ENCODE data around the gene PLCH1. TPM values are rescaled to one million over a fixed set of nuclear protein-coding genes. Genes with fewer than 3 reads are reported as not detected.

Gene PLCH1
- total RNA-seq, 1 experiment from 2014 or later: 8.9 TPM

DNA sequence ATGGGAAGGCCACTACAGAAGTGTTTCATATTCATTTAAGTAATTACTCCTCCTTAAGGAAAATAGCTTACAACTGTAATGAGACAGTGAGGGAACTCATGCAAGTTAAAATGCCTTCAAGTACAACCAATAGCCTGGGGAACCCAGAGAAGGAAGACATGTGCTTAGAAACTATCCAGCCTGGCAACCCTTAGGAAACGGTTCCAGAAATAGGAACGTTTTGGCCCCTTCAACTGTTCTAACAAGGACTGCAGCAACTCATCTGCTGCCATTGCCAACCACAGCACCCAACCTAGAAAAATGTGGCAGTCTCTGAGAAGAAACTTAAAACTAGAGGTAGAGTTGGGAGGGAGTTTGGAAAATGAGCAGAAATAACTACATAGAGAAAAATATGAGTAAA lies 303.8 kb downstream of the PLCH1 start (continued):
- TF ChIP-seq ZNF671 (CRISPR knock-in tag; IDR thresholded peaks at IDR 0.05) (no peak), EMX1 (CRISPR knock-in tag; IDR thresholded peaks at IDR 0.05) (no peak)

DNA sequence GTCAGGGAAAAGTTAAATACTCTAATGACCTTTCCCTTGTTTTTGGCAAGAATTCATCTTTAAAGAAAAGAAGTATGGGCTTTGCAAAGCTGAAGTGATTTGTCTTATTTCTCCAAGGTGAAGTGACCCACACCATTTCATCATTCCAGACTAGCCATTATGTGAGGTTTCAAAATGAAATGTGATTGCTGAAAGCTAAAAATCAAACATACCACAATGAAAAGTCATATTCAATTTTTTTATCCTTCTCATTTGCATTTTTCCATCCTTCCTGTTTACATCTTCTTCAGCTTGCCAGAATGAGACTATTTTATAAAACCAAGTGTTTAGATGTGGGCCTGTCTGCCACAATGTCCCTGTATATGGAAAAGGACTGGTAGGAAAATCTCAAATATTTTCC lies 309.1 kb downstream of the PLCH1 start:
- ATAC-seq (no peak), DNase-seq (ENCODE audit: low spot score) (no peak)
- peaks cover 3% of the 10 kb centered on the region; the same call in 1 of the 2 replicates for H3K9me3 Mint-ChIP-seq
- H3K36me3 Mint-ChIP-seq: no peaks in the 10 kb centered on the region
- H3K27me3 Mint-ChIP-seq (ENCODE audit: low read depth): no peaks in the 10 kb centered on the region; the same call in 1 of the 2 replicates
- CTCF ChIA-PET: no interaction called here
- H3K27ac Mint-ChIP-seq: no peak overlapping the region
- H3K4me1 Mint-ChIP-seq: peaks cover 9% of the 10 kb centered on the region
- H3K4me3 Mint-ChIP-seq: no peak overlapping the region
- TF ChIP-seq, protein P1, sequence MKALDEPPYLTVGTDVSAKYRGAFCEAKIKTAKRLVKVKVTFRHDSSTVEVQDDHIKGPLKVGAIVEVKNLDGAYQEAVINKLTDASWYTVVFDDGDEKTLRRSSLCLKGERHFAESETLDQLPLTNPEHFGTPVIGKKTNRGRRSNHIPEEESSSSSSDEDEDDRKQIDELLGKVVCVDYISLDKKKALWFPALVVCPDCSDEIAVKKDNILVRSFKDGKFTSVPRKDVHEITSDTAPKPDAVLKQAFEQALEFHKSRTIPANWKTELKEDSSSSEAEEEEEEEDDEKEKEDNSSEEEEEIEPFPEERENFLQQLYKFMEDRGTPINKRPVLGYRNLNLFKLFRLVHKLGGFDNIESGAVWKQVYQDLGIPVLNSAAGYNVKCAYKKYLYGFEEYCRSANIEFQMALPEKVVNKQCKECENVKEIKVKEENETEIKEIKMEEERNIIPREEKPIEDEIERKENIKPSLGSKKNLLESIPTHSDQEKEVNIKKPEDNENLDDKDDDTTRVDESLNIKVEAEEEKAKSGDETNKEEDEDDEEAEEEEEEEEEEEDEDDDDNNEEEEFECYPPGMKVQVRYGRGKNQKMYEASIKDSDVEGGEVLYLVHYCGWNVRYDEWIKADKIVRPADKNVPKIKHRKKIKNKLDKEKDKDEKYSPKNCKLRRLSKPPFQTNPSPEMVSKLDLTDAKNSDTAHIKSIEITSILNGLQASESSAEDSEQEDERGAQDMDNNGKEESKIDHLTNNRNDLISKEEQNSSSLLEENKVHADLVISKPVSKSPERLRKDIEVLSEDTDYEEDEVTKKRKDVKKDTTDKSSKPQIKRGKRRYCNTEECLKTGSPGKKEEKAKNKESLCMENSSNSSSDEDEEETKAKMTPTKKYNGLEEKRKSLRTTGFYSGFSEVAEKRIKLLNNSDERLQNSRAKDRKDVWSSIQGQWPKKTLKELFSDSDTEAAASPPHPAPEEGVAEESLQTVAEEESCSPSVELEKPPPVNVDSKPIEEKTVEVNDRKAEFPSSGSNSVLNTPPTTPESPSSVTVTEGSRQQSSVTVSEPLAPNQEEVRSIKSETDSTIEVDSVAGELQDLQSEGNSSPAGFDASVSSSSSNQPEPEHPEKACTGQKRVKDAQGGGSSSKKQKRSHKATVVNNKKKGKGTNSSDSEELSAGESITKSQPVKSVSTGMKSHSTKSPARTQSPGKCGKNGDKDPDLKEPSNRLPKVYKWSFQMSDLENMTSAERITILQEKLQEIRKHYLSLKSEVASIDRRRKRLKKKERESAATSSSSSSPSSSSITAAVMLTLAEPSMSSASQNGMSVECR (CRISPR knock-in tag; IDR thresholded peaks at IDR 0.05; ENCODE audit: borderline replicate concordance): no peak
- TF ChIP-seq, protein P2, sequence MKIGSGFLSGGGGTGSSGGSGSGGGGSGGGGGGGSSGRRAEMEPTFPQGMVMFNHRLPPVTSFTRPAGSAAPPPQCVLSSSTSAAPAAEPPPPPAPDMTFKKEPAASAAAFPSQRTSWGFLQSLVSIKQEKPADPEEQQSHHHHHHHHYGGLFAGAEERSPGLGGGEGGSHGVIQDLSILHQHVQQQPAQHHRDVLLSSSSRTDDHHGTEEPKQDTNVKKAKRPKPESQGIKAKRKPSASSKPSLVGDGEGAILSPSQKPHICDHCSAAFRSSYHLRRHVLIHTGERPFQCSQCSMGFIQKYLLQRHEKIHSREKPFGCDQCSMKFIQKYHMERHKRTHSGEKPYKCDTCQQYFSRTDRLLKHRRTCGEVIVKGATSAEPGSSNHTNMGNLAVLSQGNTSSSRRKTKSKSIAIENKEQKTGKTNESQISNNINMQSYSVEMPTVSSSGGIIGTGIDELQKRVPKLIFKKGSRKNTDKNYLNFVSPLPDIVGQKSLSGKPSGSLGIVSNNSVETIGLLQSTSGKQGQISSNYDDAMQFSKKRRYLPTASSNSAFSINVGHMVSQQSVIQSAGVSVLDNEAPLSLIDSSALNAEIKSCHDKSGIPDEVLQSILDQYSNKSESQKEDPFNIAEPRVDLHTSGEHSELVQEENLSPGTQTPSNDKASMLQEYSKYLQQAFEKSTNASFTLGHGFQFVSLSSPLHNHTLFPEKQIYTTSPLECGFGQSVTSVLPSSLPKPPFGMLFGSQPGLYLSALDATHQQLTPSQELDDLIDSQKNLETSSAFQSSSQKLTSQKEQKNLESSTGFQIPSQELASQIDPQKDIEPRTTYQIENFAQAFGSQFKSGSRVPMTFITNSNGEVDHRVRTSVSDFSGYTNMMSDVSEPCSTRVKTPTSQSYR (CRISPR knock-in tag; IDR thresholded peaks at IDR 0.05): no peak
- TF ChIP-seq ETV6 (CRISPR knock-in tag; IDR thresholded peaks at IDR 0.05) (no peak), GRHL2 (CRISPR knock-in tag; IDR thresholded peaks at IDR 0.05; ENCODE audit: insufficient replicate concordance, severe bottlenecking) (no peak), CBFB (CRISPR knock-in tag; IDR thresholded peaks at IDR 0.05; ENCODE audit: low read depth) (no peak), GABPB1 (CRISPR knock-in tag; IDR thresholded peaks at IDR 0.05) (no peak), NR3C1 (CRISPR knock-in tag; conservative IDR thresholded peaks at IDR 0.05; ENCODE audit: low read depth) (no peak), MXD4 (CRISPR knock-in tag; IDR thresholded peaks at IDR 0.05; ENCODE audit: borderline replicate concordance) (no peak), SP1 (CRISPR knock-in tag; conservative IDR thresholded peaks at IDR 0.05) (no peak), ZNF317 (CRISPR knock-in tag; IDR thresholded peaks at IDR 0.05; ENCODE audit: borderline replicate concordance, low read depth) (no peak), FOXK1 (CRISPR knock-in tag; IDR thresholded peaks at IDR 0.05) (no peak), OVOL2 (CRISPR knock-in tag; IDR thresholded peaks at IDR 0.05; ENCODE audit: borderline replicate concordance) (no peak)
- TF ChIP-seq, protein P3, sequence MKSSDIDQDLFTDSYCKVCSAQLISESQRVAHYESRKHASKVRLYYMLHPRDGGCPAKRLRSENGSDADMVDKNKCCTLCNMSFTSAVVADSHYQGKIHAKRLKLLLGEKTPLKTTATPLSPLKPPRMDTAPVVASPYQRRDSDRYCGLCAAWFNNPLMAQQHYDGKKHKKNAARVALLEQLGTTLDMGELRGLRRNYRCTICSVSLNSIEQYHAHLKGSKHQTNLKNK (CRISPR knock-in tag; IDR thresholded peaks at IDR 0.05): no peak
- TF ChIP-seq, protein P4, sequence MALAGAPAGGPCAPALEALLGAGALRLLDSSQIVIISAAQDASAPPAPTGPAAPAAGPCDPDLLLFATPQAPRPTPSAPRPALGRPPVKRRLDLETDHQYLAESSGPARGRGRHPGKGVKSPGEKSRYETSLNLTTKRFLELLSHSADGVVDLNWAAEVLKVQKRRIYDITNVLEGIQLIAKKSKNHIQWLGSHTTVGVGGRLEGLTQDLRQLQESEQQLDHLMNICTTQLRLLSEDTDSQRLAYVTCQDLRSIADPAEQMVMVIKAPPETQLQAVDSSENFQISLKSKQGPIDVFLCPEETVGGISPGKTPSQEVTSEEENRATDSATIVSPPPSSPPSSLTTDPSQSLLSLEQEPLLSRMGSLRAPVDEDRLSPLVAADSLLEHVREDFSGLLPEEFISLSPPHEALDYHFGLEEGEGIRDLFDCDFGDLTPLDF (CRISPR knock-in tag; IDR thresholded peaks at IDR 0.05): no peak
- TF ChIP-seq, protein P5, sequence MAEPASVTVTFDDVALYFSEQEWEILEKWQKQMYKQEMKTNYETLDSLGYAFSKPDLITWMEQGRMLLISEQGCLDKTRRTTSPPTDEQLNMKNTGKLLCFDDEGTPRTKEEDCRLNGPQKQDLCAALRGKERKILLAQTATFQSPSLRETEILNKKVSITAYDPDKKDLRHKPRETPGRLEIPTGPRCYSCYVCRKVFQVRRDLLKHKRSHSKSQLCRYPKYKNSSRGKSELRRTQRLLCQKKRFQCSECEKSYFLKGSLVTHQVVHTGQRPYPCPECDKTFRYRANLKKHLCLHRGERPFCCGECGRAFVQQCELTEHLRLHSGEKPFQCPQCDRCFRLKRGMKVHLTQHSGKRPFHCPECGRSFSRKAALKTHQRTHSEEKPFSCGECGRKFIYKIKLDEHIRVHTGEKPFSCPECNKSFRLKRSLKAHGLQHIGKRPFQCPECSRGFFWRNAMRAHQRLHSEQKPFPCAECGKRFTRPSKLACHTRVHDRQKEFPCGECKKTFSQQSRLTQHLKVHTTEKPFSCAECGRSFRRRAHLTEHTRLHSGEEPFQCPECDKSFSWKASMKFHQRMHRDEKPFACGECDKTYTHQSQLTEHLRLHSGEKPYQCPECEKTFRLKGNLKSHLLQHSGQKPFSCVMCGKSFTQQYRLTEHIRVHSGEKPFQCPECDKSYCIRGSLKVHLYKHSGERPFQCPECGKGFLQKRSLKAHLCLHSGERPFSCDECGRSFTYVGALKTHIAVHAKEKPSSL (CRISPR knock-in tag; conservative IDR thresholded peaks at IDR 0.05): no peak
- TF ChIP-seq, protein P6, sequence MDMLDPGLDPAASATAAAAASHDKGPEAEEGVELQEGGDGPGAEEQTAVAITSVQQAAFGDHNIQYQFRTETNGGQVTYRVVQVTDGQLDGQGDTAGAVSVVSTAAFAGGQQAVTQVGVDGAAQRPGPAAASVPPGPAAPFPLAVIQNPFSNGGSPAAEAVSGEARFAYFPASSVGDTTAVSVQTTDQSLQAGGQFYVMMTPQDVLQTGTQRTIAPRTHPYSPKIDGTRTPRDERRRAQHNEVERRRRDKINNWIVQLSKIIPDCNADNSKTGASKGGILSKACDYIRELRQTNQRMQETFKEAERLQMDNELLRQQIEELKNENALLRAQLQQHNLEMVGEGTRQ (CRISPR knock-in tag; IDR thresholded peaks at IDR 0.05): no peak
- TF ChIP-seq, protein P7, sequence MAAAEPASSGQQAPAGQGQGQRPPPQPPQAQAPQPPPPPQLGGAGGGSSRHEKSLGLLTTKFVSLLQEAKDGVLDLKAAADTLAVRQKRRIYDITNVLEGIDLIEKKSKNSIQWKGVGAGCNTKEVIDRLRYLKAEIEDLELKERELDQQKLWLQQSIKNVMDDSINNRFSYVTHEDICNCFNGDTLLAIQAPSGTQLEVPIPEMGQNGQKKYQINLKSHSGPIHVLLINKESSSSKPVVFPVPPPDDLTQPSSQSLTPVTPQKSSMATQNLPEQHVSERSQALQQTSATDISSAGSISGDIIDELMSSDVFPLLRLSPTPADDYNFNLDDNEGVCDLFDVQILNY (CRISPR knock-in tag; IDR thresholded peaks at IDR 0.05): no peak
- TF ChIP-seq, protein P8, sequence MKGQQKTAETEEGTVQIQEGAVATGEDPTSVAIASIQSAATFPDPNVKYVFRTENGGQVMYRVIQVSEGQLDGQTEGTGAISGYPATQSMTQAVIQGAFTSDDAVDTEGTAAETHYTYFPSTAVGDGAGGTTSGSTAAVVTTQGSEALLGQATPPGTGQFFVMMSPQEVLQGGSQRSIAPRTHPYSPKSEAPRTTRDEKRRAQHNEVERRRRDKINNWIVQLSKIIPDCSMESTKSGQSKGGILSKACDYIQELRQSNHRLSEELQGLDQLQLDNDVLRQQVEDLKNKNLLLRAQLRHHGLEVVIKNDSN (CRISPR knock-in tag; IDR thresholded peaks at IDR 0.05): no peak
- POLR2A ChIA-PET: no interaction called here
